Coronary artery (tissue), 2 donors: ENCODE results near the gene PTGER2.

ENCODE experiments used
- DNase-seq: peaks from one replicate; pipeline ENCODE4 v3.0.0-alpha.2; 2017; ENCODE audit warnings: low spot score
- H3K27ac ChIP-seq, 2 donors: fragments of 200-600 bp; sonication (generic); one replicate each; pipeline ENCODE4 v1.5.1; 2016 to 2019
- H3K4me3 ChIP-seq: fragments of 200-600 bp; sonication (generic); 2 replicates; pipeline ENCODE4 v1.5.1; 2016; ENCODE audit warnings: mild to moderate bottlenecking, moderate library complexity
- TF ChIP-seq, protein P1 (sequence below): fragments of 200-600 bp; sonication (generic); IDR thresholded peaks from one replicate; pipeline ENCODE4 v1.5.1; 2019; ENCODE audit warnings: antibody characterized with exemption

PTGER2 gene

GRCh38 chr14:52304248-52304904, 9.7 kb upstream of the PTGER2 start:
- Histone ChIP-seq H3K27ac (no peak overlapping the region), H3K4me3 (no peak overlapping the region)
- DNase-seq, result no peak
- TF ChIP-seq, protein P1, sequence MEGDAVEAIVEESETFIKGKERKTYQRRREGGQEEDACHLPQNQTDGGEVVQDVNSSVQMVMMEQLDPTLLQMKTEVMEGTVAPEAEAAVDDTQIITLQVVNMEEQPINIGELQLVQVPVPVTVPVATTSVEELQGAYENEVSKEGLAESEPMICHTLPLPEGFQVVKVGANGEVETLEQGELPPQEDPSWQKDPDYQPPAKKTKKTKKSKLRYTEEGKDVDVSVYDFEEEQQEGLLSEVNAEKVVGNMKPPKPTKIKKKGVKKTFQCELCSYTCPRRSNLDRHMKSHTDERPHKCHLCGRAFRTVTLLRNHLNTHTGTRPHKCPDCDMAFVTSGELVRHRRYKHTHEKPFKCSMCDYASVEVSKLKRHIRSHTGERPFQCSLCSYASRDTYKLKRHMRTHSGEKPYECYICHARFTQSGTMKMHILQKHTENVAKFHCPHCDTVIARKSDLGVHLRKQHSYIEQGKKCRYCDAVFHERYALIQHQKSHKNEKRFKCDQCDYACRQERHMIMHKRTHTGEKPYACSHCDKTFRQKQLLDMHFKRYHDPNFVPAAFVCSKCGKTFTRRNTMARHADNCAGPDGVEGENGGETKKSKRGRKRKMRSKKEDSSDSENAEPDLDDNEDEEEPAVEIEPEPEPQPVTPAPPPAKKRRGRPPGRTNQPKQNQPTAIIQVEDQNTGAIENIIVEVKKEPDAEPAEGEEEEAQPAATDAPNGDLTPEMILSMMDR, result no peak

GRCh38 chr14:52305014-52305413, 9.1 kb upstream of the PTGER2 start:
- no peak overlapping the region for H3K27ac ChIP-seq
- TF ChIP-seq, protein P1, result no peak
- DNase-seq, result no peak
- no peak overlapping the region for H3K4me3 ChIP-seq

DNA sequence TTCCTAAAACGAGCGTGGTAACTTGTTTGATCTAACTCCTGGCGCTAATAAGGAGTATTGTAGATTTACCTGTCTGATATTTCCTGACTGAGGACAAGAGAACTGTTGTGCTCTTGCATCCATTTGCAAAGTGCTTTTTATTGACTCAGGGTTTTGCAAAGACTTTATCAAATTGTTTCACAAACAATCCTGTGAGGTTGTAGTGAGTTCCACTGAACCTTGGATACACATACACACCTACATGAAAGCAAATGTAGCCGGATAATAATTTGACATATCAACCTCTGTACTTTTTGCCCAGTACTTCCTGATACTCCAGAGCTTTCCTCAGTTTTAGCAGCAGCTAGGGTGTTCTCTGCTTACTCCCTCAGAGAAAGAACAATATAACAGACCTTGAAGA, 6.7 kb upstream of the PTGER2 start:
- no peak overlapping the region for H3K27ac ChIP-seq
- no peak overlapping the region for H3K4me3 ChIP-seq
- TF ChIP-seq, protein P1, result no peak
- DNase-seq, result no peak

DNA sequence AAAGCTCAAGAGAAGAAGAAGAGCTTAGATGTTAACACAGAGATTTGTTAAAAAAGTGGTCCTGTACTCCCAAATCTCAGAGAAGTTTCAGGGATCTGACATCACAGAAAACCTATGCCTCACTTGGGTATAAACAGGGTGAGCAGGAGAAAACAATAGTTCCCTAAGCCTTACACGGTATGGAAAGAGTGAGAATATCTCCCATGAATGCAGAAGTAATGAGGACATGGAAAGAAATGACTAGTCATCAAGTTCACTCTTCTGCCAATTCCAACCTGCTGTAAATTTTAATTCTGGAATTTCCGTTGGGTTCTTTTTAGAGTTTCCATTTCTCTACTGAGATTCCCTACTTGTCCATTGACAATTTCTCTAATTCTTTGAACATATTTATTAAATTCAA, 6.2 kb upstream of the PTGER2 start:
- no peak overlapping the region for H3K4me3 ChIP-seq
- no peak overlapping the region for H3K27ac ChIP-seq
- TF ChIP-seq, protein P1, result no peak
- DNase-seq, result no peak

GRCh38 chr14:52310541-52310940, 3.6 kb upstream of the PTGER2 start:
- H3K27ac ChIP-seq, result no peak overlapping the region
- H3K4me3 ChIP-seq, result no peak overlapping the region
- DNase-seq, result no peak
- TF ChIP-seq, protein P1, result no peak

- TF ChIP-seq, protein P1, result no peak
- H3K4me3 ChIP-seq, result peak overlapping the region; percentile 81
- DNase-seq, result no peak
- H3K27ac ChIP-seq, result peak overlapping the region in 1 of 2 donors; percentile 74
Measured at GRCh38 chr14:52312931-52313355, 1.2 kb upstream of the PTGER2 start.

GRCh38 chr14:52313462-52313861, 650 bp upstream of the PTGER2 start:
- H3K27ac ChIP-seq, result peak overlapping the region in 1 of 2 donors; percentile 74
- TF ChIP-seq, protein P1, result no peak
- H3K4me3 ChIP-seq, result peak overlapping the region; percentile 81
- no peak for DNase-seq
